D721Med (cell line): ENCODE measurements around the gene BHLHE23.
"Not testable (repeated sequence)": the region's sequence is repeated elsewhere in the genome, so short reads cannot be mapped to it uniquely, and the experiment has no call there.

Source experiments
- DNase-seq: peaks from one replicate; pipeline ENCODE4 v3.0.0; 2011; ENCODE audit warnings: low spot score; ENCODE audit not compliant: insufficient read length
- FAIRE-seq: peaks from 2 replicates; lab custom pipeline; 2011; peaks lifted over from hg19 to GRCh38; lab: Jason Lieb, UNC
- CTCF ChIP-seq: IDR thresholded peaks from 2 replicates; pipeline ENCODE4 v1.5.1; 2012; ENCODE audit warnings: mild to moderate bottlenecking, control low read depth; ENCODE audit not compliant: insufficient read depth; ENCODE audit errors: missing control alignments

The BHLHE23 gene

GRCh38 chr20:62965363-62965771, 41.4 kb downstream of the BHLHE23 start:
- no peak for DNase-seq
- FAIRE-seq, result no peak
- no peak for TF ChIP-seq CTCF

- DNase-seq, result no peak
- no peak for FAIRE-seq
- no peak for TF ChIP-seq CTCF
Observed at GRCh38 chr20:62964700-62965099, 42.1 kb downstream of the BHLHE23 start.

- no peak for TF ChIP-seq CTCF
- FAIRE-seq (no peak), DNase-seq (no peak)
Observed at GRCh38 chr20:62963614-62964397, 43.0 kb downstream of the BHLHE23 start.

- no peak for TF ChIP-seq CTCF
- DNase-seq (no peak), FAIRE-seq (no peak)
Observed at GRCh38 chr20:62962891-62963613, 43.7 kb downstream of the BHLHE23 start.

GRCh38 chr20:62962221-62962879, 44.4 kb downstream of the BHLHE23 start:
- FAIRE-seq, result no peak
- no peak for TF ChIP-seq CTCF
- no peak for DNase-seq

GRCh38 chr20:62961799-62962198, 45.0 kb downstream of the BHLHE23 start:
- TF ChIP-seq CTCF, result no peak
- FAIRE-seq (no peak), DNase-seq (no peak)

- FAIRE-seq, result no peak
- no peak for DNase-seq
- TF ChIP-seq CTCF, result no peak
Observed at GRCh38 chr20:62961310-62961783, 45.4 kb downstream of the BHLHE23 start.

- DNase-seq, FAIRE-seq: not testable (repeated sequence)
Observed at GRCh38 chr20:62960446-62961309, 46.1 kb downstream of the BHLHE23 start.
